A549 treated with Hydrocortisone at 1 μM for 4 hours (cell line): Measurements from ENCODE around the gene SH3GLB2. TPM values are rescaled to one million over a fixed set of nuclear protein-coding genes. Genes with fewer than 3 reads are reported as not detected.

Source experiments
- total RNA-seq: library from RNA; stranded (reverse); fragments of 200-300 nt; extraction: Qiagen RNA extraction; gene quantifications from 5 replicates; pipeline ENCODE4 v1.2.3, GENCODE V29; 2022

The SH3GLB2 gene
- 38.6 to 51.7 TPM (median 47.6 TPM) in 5 replicates for total RNA-seq

GRCh38 chr9:129028192-129028966 lies at the start of gene SH3GLB2:
SH3GLB2 (minus strand) TSS chr9:129028331; CDS start chr9:129028154, 177 bp downstream.

DNA sequence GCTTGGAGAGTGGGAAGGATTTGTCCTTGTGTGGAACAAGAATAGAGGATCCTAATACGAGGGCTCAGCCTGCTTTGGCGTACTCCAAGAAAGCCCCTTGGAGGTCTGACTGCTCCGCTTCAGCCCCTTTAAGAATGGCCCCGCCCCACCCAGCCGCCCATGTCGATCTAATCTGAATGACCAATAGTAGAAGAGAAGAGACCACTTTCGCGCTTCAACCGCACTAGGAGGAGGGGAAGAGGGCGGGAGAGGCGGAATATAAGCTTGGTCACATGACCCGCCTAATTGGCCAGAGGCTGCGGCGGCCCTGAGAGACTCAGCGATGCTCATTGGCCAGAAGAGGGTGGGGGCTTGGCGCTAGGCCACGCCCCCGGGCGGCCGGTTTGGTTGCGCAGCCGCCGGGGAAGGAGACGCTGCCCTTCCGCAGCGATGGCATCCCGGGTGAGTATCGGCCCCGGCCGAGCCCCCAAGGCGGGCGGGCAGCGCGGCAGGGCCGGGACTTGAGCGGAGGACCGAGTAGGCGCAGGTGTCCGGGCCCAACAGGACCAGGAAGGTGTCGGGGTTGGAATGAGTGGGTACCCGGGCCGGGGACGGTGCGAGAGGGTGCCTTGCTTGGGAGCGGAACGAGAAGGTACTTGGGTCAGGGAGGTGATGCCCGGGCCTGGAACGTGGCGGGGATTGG lies 8.3 kb upstream of the SH3GLB2 start, which contains the start of gene MIGA2:
Gene MIGA2 (plus strand): TSS at position 386 of the 682 bp plus-strand sequence. CDS start 3,969 bp downstream, outside the sequence.

Other genes starting within 250 kb of the SH3GLB2 start
- gene TBC1D13, start 241.1 kb downstream of the SH3GLB2 start, total RNA-seq = 20.7 to 24.8 TPM (median 21.3 TPM) in 5 replicates
- gene ENDOG, start 209.8 kb downstream of the SH3GLB2 start, total RNA-seq = 16.0 to 34.5 TPM (median 34.2 TPM) in 5 replicates
- 22.0 to 47.4 TPM (median 45.3 TPM) in 5 replicates for gene SPOUT1, start 198.5 kb downstream of the SH3GLB2 start, total RNA-seq
- gene KYAT1, start 146.4 kb downstream of the SH3GLB2 start, total RNA-seq = 10.0 to 13.9 TPM (median 13.5 TPM) in 5 replicates
- gene LRRC8A, start 146.2 kb downstream of the SH3GLB2 start, total RNA-seq = 114 to 133 TPM (median 130 TPM) in 5 replicates
- gene PHYHD1, start 107.3 kb downstream of the SH3GLB2 start, total RNA-seq = 0.22 to 0.27 TPM (median 0.24 TPM) in 4 of 5 replicates, not detected in the other
- 38.2 to 39.9 TPM (median 39.7 TPM) in 5 replicates for gene DOLK, start 80.7 kb downstream of the SH3GLB2 start, total RNA-seq
- gene NUP188, start 80.6 kb downstream of the SH3GLB2 start, total RNA-seq = 38.4 to 46.2 TPM (median 40.7 TPM) in 5 replicates
- gene MIGA2, start 8.3 kb upstream of the SH3GLB2 start, total RNA-seq = 12.9 to 17.6 TPM (median 15.6 TPM) in 5 replicates
- 18.1 to 20.7 TPM (median 19.7 TPM) in 5 replicates for gene DOLPP1, start 52.8 kb upstream of the SH3GLB2 start, total RNA-seq
- 25.6 to 30.5 TPM (median 29.4 TPM) in 5 replicates for gene CRAT, start 82.5 kb upstream of the SH3GLB2 start, total RNA-seq
- gene PTPA, start 83.1 kb upstream of the SH3GLB2 start, total RNA-seq = 120 to 138 TPM (median 130 TPM) in 5 replicates
- gene IER5L, start 149.9 kb upstream of the SH3GLB2 start, total RNA-seq = 20.0 to 42.8 TPM (median 41.0 TPM) in 5 replicates